Measurements from ENCODE around the gene KLK4. TPM values are rescaled to one million over a fixed set of nuclear protein-coding genes. Genes with fewer than 3 reads are reported as not detected.

Gene KLK4
- total RNA-seq, 1 donor from 2014 or later = not detected

GRCh38 chr19:50947123-50947522 is 35.9 kb upstream of the KLK4 start:
- DNase-seq (ENCODE audit: low read depth, low spot score) = no peak
- H3K27ac Mint-ChIP-seq (ENCODE audit: unreplicated experiment) = no peak overlapping the region
- H3K9me3 Mint-ChIP-seq = no peaks in the 10 kb centered on the region
- no peak overlapping the region for H3K4me3 Mint-ChIP-seq
- H3K36me3 Mint-ChIP-seq (ENCODE audit: low read depth) = no peaks in the 10 kb centered on the region
- peaks cover 46% of the 10 kb centered on the region for H3K27me3 Mint-ChIP-seq (ENCODE audit: low read depth)
- H3K4me1 Mint-ChIP-seq = no peaks in the 10 kb centered on the region
- TF ChIP-seq CTCF (conservative IDR thresholded peaks at IDR 0.05) = no peak

- Mint-ChIP-seq H3K4me3 (no peak overlapping the region), H3K4me1 (no peaks in the 10 kb centered on the region), H3K27ac (ENCODE audit: unreplicated experiment) (no peak overlapping the region), H3K36me3 (ENCODE audit: low read depth) (no peaks in the 10 kb centered on the region), H3K27me3 (ENCODE audit: low read depth) (peaks cover 52% of the 10 kb centered on the region), H3K9me3 (no peaks in the 10 kb centered on the region)
- no peak for DNase-seq (ENCODE audit: low read depth, low spot score)
- TF ChIP-seq CTCF (conservative IDR thresholded peaks at IDR 0.05) = no peak
Observed at GRCh38 chr19:50944795-50945194, 33.6 kb upstream of the KLK4 start.

- H3K36me3 Mint-ChIP-seq (ENCODE audit: low read depth) = no peaks in the 10 kb centered on the region
- peaks cover 57% of the 10 kb centered on the region for H3K27me3 Mint-ChIP-seq (ENCODE audit: low read depth)
- no peak for TF ChIP-seq CTCF (conservative IDR thresholded peaks at IDR 0.05)
- H3K9me3 Mint-ChIP-seq = no peaks in the 10 kb centered on the region
- H3K4me3 Mint-ChIP-seq = no peak overlapping the region
- no peaks in the 10 kb centered on the region for H3K4me1 Mint-ChIP-seq
- DNase-seq (ENCODE audit: low read depth, low spot score) = no peak
- no peak overlapping the region for H3K27ac Mint-ChIP-seq (ENCODE audit: unreplicated experiment)
Observed at GRCh38 chr19:50943074-50943828, 32.1 kb upstream of the KLK4 start.

- Mint-ChIP-seq H3K4me1 (no peaks in the 10 kb centered on the region), H3K9me3 (no peaks in the 10 kb centered on the region), H3K4me3 (no peak overlapping the region), H3K27ac (ENCODE audit: unreplicated experiment) (no peak overlapping the region), H3K36me3 (ENCODE audit: low read depth) (no peaks in the 10 kb centered on the region), H3K27me3 (ENCODE audit: low read depth) (peaks cover 57% of the 10 kb centered on the region)
- no peak for DNase-seq (ENCODE audit: low read depth, low spot score)
- TF ChIP-seq CTCF (conservative IDR thresholded peaks at IDR 0.05) = no peak
Observed at GRCh38 chr19:50939596-50939995, 28.4 kb upstream of the KLK4 start.

- Mint-ChIP-seq H3K27me3 (ENCODE audit: low read depth) (peaks cover 66% of the 10 kb centered on the region), H3K9me3 (no peaks in the 10 kb centered on the region), H3K27ac (ENCODE audit: unreplicated experiment) (no peak overlapping the region), H3K4me1 (no peaks in the 10 kb centered on the region), H3K4me3 (no peak overlapping the region), H3K36me3 (ENCODE audit: low read depth) (no peaks in the 10 kb centered on the region)
- TF ChIP-seq CTCF (conservative IDR thresholded peaks at IDR 0.05) = no peak
- DNase-seq (ENCODE audit: low read depth, low spot score) = no peak
Observed at GRCh38 chr19:50933640-50934039, 22.4 kb upstream of the KLK4 start.

Data from neural crest cell (in vitro differentiated cells).